Activated CD4-positive, alpha-beta T cell treated with anti-CD3 and anti-CD28 coated beads, Interleukin-2, amount 10 ng/mL, durations not matched to agents 24 days and 14 days (primary cell): ENCODE data around the gene APOBEC3H. TPM values are rescaled to one million over a fixed set of nuclear protein-coding genes. Genes with fewer than 3 reads are reported as not detected.

Experiments used
- DNase-seq: peaks from one replicate; pipeline ENCODE4 v3.0.0; 2022
- H3K27ac Mint-ChIP-seq: one replicate; pipeline ENCODE4 v1.8.0; 2022; ENCODE audit warnings: mild to moderate bottlenecking, mixed read lengths
- H3K27me3 Mint-ChIP-seq: one replicate; pipeline ENCODE4 v1.8.0; 2022; ENCODE audit warnings: mixed read lengths
- H3K36me3 Mint-ChIP-seq: one replicate; pipeline ENCODE4 v1.8.0; 2022; ENCODE audit warnings: low read depth, mild to moderate bottlenecking, mixed read lengths
- H3K4me1 Mint-ChIP-seq: one replicate; pipeline ENCODE4 v1.8.0; 2021; ENCODE audit warnings: mixed read lengths
- H3K4me3 Mint-ChIP-seq: one replicate; pipeline ENCODE4 v1.8.0; 2022; ENCODE audit warnings: mild to moderate bottlenecking, moderate library complexity, mixed read lengths
- H3K9me3 Mint-ChIP-seq: one replicate; pipeline ENCODE4 v1.8.0; 2021; ENCODE audit warnings: mixed read lengths
- intact Hi-C: fragments of 100-400 bp; cut with micrococcal nuclease; formaldehyde crosslinking; loops from one replicate; pipeline ENCODE4 v1.15.1; 2023
- total RNA-seq: library from RNA; stranded (reverse); gene quantifications from 2 replicates; pipeline ENCODE4 v1.2.3, GENCODE V29; 2022

The APOBEC3H gene
- total RNA-seq, 1 donor from 2014 or later, result 7.6 TPM

DNA sequence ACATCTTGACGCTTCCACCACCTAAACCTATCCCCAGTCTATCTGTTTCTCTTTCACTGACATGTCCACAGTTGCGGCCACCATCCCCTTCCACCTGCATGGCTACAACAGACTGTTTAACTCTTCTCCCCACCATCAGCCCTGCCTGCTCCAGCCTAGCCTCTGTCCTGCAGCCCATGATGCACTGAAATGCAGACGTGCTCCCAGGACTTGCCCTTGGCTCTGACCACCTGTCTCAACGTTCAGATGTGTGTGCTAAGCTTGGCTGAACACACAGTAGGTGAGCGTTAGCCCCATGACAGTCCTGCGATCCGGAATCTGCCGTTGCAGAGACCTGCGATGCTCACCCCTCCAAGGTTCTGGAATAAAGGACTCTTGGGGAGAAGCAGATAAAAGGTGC, 32.7 kb downstream of the APOBEC3H start:
- intact Hi-C loops, result no loop called here
- DNase-seq, result no peak
- Mint-ChIP-seq H3K27ac (no peak overlapping the region), H3K4me1 (peaks cover 2% of the 10 kb centered on the region), H3K36me3 (no peaks in the 10 kb centered on the region), H3K9me3 (no peaks in the 10 kb centered on the region), H3K27me3 (no peaks in the 10 kb centered on the region), H3K4me3 (no peak overlapping the region)

GRCh38 chr22:39130152-39130704, 33.2 kb downstream of the APOBEC3H start:
- Mint-ChIP-seq H3K36me3 (no peaks in the 10 kb centered on the region), H3K27me3 (no peaks in the 10 kb centered on the region), H3K27ac (no peak overlapping the region), H3K4me1 (peaks cover 2% of the 10 kb centered on the region), H3K9me3 (no peaks in the 10 kb centered on the region), H3K4me3 (no peak overlapping the region)
- intact Hi-C loops, result no loop called here
- no peak for DNase-seq

- intact Hi-C loops, result no loop called here
- H3K27me3 Mint-ChIP-seq, result no peaks in the 10 kb centered on the region
- no peak overlapping the region for H3K4me3 Mint-ChIP-seq
- no peaks in the 10 kb centered on the region for H3K9me3 Mint-ChIP-seq
- DNase-seq, result no peak
- H3K36me3 Mint-ChIP-seq, result no peaks in the 10 kb centered on the region
- no peak overlapping the region for H3K27ac Mint-ChIP-seq
- H3K4me1 Mint-ChIP-seq, result peaks cover 2% of the 10 kb centered on the region
Observed at GRCh38 chr22:39130892-39131855, 34.1 kb downstream of the APOBEC3H start.

DNA sequence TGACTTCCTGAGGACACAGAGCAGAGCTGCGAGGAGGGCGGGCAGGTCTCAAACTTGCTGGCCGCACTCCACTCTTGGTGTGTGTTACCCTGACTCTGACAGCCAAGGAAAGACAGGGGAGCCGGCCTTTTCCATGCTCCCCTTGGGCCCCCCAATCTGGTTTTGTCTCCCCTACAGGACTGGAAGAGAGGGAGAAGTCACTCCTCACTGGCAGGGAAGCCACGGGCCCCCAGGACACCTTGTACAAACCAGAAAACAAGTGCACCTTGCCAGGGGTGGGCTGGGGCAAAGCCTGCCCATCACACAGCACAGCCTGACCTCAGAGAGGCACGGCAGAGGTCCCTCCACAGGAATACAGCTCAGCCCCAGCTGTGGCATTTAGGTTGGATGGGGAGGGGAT, 35.2 kb downstream of the APOBEC3H start:
- Mint-ChIP-seq H3K36me3 (no peaks in the 10 kb centered on the region), H3K9me3 (no peaks in the 10 kb centered on the region), H3K27me3 (no peaks in the 10 kb centered on the region), H3K27ac (no peak overlapping the region), H3K4me3 (no peak overlapping the region), H3K4me1 (peaks cover 2% of the 10 kb centered on the region)
- intact Hi-C loops, result no loop called here
- no peak for DNase-seq

DNA sequence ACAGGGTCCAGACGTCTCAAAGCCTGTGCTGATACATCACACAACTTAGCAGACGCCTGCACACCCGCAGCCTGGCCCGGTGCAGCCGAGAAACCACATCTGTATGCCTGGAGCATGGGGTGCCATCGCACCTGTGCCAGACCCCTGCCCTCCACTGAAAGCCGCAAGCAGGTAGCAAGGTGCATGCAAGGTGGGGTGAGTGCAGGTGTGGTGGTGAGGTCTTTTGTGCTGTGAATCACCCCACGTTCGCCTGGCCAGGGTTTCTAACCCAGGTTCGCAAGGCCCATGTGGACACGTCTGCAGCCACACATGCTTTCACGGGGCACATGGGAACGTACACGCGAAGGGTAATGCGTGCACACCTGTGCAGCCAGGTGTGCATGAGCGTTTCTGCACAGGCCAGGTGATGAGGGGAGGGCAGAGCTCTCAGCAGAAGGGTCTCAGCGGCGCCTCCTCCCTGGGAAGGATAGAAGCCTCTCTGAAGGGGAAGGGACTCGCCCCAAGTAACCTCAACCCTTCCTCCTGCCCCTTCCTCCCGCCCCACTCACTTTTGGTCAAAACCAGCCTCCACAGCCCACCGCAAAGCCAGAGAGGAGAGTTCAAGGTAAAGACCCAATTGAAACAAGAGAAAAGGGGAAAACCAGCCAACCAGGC, 36.0 kb downstream of the APOBEC3H start:
- Mint-ChIP-seq H3K27me3 (no peaks in the 10 kb centered on the region), H3K4me3 (no peak overlapping the region), H3K9me3 (no peaks in the 10 kb centered on the region), H3K36me3 (no peaks in the 10 kb centered on the region), H3K4me1 (peaks cover 2% of the 10 kb centered on the region), H3K27ac (no peak overlapping the region)
- intact Hi-C loops, result no loop called here
- DNase-seq, result no peak

- Mint-ChIP-seq H3K4me3 (no peak overlapping the region), H3K4me1 (peaks cover 5% of the 10 kb centered on the region), H3K9me3 (no peaks in the 10 kb centered on the region), H3K27me3 (no peaks in the 10 kb centered on the region), H3K36me3 (no peaks in the 10 kb centered on the region), H3K27ac (no peak overlapping the region)
- no peak for DNase-seq
- intact Hi-C loops, result no loop called here
Observed at GRCh38 chr22:39133871-39134270, 36.8 kb downstream of the APOBEC3H start.

- no peak overlapping the region for H3K4me3 Mint-ChIP-seq
- no peaks in the 10 kb centered on the region for H3K27me3 Mint-ChIP-seq
- intact Hi-C loops, result no loop called here
- H3K4me1 Mint-ChIP-seq, result peaks cover 5% of the 10 kb centered on the region
- H3K9me3 Mint-ChIP-seq, result no peaks in the 10 kb centered on the region
- H3K36me3 Mint-ChIP-seq, result no peaks in the 10 kb centered on the region
- H3K27ac Mint-ChIP-seq, result no peak overlapping the region
- no peak for DNase-seq
Observed at GRCh38 chr22:39134366-39135091, 37.5 kb downstream of the APOBEC3H start.

DNA sequence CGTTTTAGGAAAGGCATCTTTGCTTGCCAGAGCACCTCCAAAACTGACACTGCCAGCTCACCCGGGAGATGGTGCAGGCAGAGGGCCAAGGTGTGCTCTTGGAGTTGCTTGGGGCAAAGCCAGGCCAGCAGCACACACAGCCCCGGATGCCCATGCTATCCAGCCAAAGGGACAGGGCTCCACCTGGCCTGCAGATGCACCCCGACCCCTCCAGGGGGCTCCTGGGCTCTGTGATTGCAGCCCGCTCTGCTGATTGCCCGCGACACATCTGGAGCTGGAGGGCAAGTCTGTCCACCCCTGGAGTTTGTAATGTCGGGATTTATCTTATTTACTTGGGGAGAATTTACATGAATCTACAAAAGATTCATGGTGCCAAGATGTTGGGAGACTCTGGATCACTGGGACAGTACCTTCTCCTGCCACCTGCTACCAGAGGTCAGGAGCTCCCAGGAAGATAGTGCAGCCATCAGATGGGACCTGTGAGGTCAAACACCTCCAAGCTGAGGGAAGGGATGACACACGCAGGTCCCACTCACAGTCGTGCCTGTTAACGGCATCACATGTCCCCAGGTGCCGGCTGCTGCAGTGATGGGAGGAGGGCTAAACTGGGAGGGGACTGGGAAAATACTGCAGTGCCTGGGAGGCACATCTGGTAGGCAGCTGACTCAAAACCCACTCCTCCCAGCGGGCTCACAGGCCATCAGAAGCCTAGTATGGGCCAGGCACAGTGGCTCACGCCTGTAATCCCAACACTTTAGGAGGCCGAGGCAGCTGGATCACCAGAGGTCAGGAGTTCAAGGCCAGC, 38.2 kb downstream of the APOBEC3H start:
- no peaks in the 10 kb centered on the region for H3K27me3 Mint-ChIP-seq
- peak; percentile 78 for DNase-seq

DNA sequence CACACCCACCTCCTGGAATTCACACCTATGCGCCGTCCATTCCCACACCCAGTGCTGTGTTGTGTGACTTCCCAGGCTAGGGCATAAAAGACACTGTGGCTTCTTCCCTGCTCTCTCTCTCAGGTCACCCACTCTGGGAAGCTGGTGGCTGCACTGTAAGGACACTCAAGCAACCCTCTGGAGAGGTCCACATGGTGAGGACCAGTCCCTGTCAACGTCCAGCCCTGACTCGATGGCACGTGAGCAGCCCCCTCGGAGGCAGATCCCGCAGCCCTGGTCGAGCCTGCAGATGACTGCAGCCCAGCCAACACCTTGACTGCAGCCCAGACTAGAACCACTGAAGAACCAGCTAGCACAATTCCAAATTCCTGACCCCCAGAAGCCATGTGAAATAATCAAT, 39.3 kb downstream of the APOBEC3H start:
- no peaks in the 10 kb centered on the region for H3K36me3 Mint-ChIP-seq
- H3K27me3 Mint-ChIP-seq, result no peaks in the 10 kb centered on the region
- DNase-seq, result no peak
- H3K9me3 Mint-ChIP-seq, result no peaks in the 10 kb centered on the region
- H3K4me1 Mint-ChIP-seq, result peaks cover 2% of the 10 kb centered on the region
- H3K4me3 Mint-ChIP-seq, result no peak overlapping the region
- intact Hi-C loops, result no loop called here
- no peak overlapping the region for H3K27ac Mint-ChIP-seq

More for the DNA sequence above, 38.2 kb downstream of the APOBEC3H start:
- H3K9me3 Mint-ChIP-seq, result no peaks in the 10 kb centered on the region
- H3K36me3 Mint-ChIP-seq, result no peaks in the 10 kb centered on the region
- no peak overlapping the region for H3K27ac Mint-ChIP-seq
- no peak overlapping the region for H3K4me3 Mint-ChIP-seq
- peaks cover 4% of the 10 kb centered on the region for H3K4me1 Mint-ChIP-seq
- intact Hi-C loops, result no loop called here

DNA sequence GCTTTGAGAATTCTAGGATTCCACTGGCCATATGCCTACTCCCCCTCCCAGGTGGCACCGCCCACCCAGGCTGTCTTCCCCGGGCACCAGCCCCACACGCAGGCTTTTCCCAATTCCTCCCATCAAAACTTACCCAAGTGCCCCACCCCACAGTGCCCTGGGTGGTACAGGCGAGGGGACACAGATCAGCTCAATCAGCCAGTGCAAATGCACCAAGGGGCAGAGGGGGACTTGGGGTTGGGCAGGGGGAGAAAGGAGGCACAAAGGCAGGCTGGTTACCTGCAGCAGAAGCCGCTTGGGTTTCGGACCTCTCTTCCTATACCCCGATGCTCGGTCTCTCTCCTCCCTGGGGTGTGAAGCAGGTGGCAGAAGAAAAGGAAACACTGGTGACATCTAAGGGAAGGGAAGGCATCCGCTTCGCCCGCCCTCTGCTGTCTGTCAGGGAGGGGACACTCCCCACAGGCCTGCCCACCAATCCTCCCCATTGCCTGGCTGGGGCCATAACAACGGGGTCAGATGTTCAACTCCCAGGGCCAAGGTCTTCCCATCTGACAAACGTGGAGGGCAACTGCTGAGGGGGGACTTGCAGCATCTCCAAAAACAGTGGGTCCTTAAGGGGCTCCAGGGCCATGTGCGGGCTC, 41.4 kb downstream of the APOBEC3H start:
- H3K4me3 Mint-ChIP-seq, result no peak overlapping the region
- no peak for DNase-seq
- intact Hi-C loops, result no loop called here
- H3K27me3 Mint-ChIP-seq, result no peaks in the 10 kb centered on the region
- H3K9me3 Mint-ChIP-seq, result no peaks in the 10 kb centered on the region
- H3K4me1 Mint-ChIP-seq, result peaks cover 2% of the 10 kb centered on the region
- H3K27ac Mint-ChIP-seq, result no peak overlapping the region
- H3K36me3 Mint-ChIP-seq, result no peaks in the 10 kb centered on the region

DNA sequence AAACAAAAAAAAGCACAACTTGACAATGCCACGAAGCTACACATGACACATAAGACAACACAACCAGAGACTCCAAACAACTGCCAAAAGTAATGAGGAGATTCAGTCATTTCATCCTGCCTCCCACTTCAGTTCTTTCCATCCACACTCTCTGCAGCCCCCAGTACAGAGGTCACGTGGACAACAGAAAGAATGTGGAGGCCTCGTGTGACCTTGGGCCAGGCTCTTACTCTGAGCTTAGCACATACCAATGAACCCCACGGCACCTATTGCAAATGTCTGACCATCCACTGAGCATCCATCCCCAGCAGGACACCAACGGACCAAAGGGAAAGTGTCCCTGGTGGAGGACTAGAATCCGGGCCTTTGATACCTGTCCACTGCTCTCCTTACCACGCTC, 42.9 kb downstream of the APOBEC3H start:
- no peak for DNase-seq
- Mint-ChIP-seq H3K27me3 (no peaks in the 10 kb centered on the region), H3K27ac (no peak overlapping the region), H3K4me1 (peaks cover 9% of the 10 kb centered on the region), H3K4me3 (no peak overlapping the region), H3K9me3 (no peaks in the 10 kb centered on the region), H3K36me3 (no peaks in the 10 kb centered on the region)
- intact Hi-C loops, result no loop called here

DNA sequence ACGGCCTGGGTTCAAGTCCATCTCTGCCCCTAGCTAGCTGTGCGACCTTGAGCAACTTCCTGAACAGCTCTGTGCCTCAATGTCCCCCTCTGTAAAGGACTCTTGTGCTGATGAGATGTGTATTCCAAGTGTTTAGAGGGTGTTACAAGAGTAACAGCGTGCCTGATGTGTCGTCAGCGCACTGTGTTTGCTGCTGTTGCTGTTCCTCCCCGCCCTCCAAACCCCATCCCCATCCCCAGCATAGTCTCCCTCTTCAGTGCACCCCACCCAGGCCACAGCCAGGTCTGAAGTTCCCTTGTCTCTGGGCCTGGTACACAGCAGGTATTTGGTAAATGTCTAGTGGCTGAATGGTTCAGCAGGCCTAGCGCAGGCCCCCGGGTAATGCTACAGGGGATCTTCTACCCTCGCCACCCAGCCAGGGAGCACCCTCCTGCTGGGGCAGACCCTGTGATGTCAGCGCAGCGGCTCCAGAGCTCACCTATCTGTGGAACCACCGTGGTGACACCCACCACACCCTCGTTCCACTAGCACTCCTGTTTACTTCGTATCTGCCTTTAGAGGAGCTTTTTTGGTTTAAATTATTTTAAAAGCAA, 45.1 kb downstream of the APOBEC3H start:
- H3K9me3 Mint-ChIP-seq, result no peaks in the 10 kb centered on the region
- H3K36me3 Mint-ChIP-seq, result no peaks in the 10 kb centered on the region
- peaks cover 18% of the 10 kb centered on the region for H3K4me1 Mint-ChIP-seq
- H3K27ac Mint-ChIP-seq, result no peak overlapping the region
- no peaks in the 10 kb centered on the region for H3K27me3 Mint-ChIP-seq
- DNase-seq, result no peak
- intact Hi-C loops, result no loop called here
- H3K4me3 Mint-ChIP-seq, result no peak overlapping the region
